H9 (cell line): ENCODE measurements around the gene NBR1. TPM values are rescaled to one million over a fixed set of nuclear protein-coding genes. Genes with fewer than 3 reads are reported as not detected.
"Not testable (repeated sequence)": the region's sequence is repeated elsewhere in the genome, so short reads cannot be mapped to it uniquely, and the experiment has no call there.

ENCODE experiments used
- DNase-seq: peaks from one replicate; pipeline ENCODE4 v3.0.0-alpha.2; 2017
- H2AFZ ChIP-seq: one replicate; pipeline ENCODE4 v1.6.1; 2013; ENCODE audit warnings: mild to moderate bottlenecking, low read length, control low read depth, moderate library complexity
- H2AK5ac ChIP-seq: 2 replicates; pipeline ENCODE4 v1.6.1; 2013; ENCODE audit warnings: low read length, control low read depth, mixed read lengths; ENCODE audit not compliant: insufficient read length
- H2BK120ac ChIP-seq: one replicate; pipeline ENCODE4 v1.6.1; 2013; ENCODE audit warnings: low read depth, mild to moderate bottlenecking, low read length, control low read depth, inconsistent platforms; ENCODE audit not compliant: poor library complexity, severe bottlenecking
- H2BK12ac ChIP-seq: 2 replicates; pipeline ENCODE4 v1.6.1; 2013; ENCODE audit warnings: low read length, control low read depth, mixed read lengths, low read depth; ENCODE audit not compliant: insufficient read length
- H2BK15ac ChIP-seq: 2 replicates; pipeline ENCODE4 v1.6.1; 2013; ENCODE audit warnings: low read depth, low read length, control low read depth
- H2BK20ac ChIP-seq: one replicate; pipeline ENCODE4 v1.6.1; 2013; ENCODE audit warnings: low read depth, mild to moderate bottlenecking, low read length, control low read depth, inconsistent platforms; ENCODE audit not compliant: poor library complexity, severe bottlenecking
- H2BK5ac ChIP-seq: 2 replicates; pipeline ENCODE4 v1.6.1; 2013; ENCODE audit warnings: low read length, control low read depth, mixed read lengths; ENCODE audit not compliant: insufficient read length
- H3K14ac ChIP-seq: 2 replicates; pipeline ENCODE4 v1.6.1; 2013; ENCODE audit warnings: low read length, control low read depth; ENCODE audit not compliant: insufficient read depth
- H3K18ac ChIP-seq: 2 replicates; pipeline ENCODE4 v1.6.1; 2013; ENCODE audit warnings: low read depth, mild to moderate bottlenecking, mixed read lengths, low read length, control low read depth; ENCODE audit not compliant: insufficient read length
- H3K23ac ChIP-seq: 2 replicates; pipeline ENCODE4 v1.6.1; 2013; ENCODE audit warnings: low read length, control low read depth, mixed read lengths, low read depth; ENCODE audit not compliant: insufficient read length
- H3K23me2 ChIP-seq: 2 replicates; pipeline ENCODE4 v1.6.1; 2013; ENCODE audit warnings: low read depth, mild to moderate bottlenecking, mixed read lengths, low read length, control low read depth; ENCODE audit not compliant: insufficient read length, poor library complexity, severe bottlenecking
- H3K27ac ChIP-seq: 2 replicates; pipeline ENCODE4 v1.5.1; 2013; ENCODE audit warnings: low read length, control low read depth, mixed read lengths, low read depth; ENCODE audit not compliant: insufficient read length
- H3K27me3 ChIP-seq: 2 replicates; pipeline ENCODE4 v1.6.1; 2013; ENCODE audit warnings: low read length, control low read depth, inconsistent platforms; ENCODE audit not compliant: insufficient read depth
- H3K4ac ChIP-seq: 2 replicates; pipeline ENCODE4 v1.6.1; 2013; ENCODE audit warnings: low read depth, mild to moderate bottlenecking, control low read depth, inconsistent platforms, low read length, moderate library complexity
- H3K4me1 ChIP-seq: 2 replicates; pipeline ENCODE4 v1.6.1; 2013; ENCODE audit warnings: low read length, control low read depth, inconsistent platforms; ENCODE audit not compliant: insufficient read depth
- H3K4me2 ChIP-seq: 2 replicates; pipeline ENCODE4 v1.6.1; 2013; ENCODE audit warnings: low read length, control low read depth, mixed read lengths; ENCODE audit not compliant: insufficient read length, insufficient read depth
- H3K56ac ChIP-seq: 2 replicates; pipeline ENCODE4 v1.6.1; 2013; ENCODE audit warnings: low read depth, mild to moderate bottlenecking, mixed read lengths, low read length, control low read depth; ENCODE audit not compliant: insufficient read length
- H3K79me1 ChIP-seq: 2 replicates; pipeline ENCODE4 v1.6.1; 2013; ENCODE audit warnings: low read depth, mild to moderate bottlenecking, moderate library complexity, low read length, control low read depth, inconsistent platforms; ENCODE audit not compliant: insufficient read depth, poor library complexity, severe bottlenecking
- H3K79me2 ChIP-seq: 2 replicates; pipeline ENCODE4 v1.6.1; 2013; ENCODE audit warnings: low read length, control low read depth, inconsistent platforms; ENCODE audit not compliant: insufficient read depth
- H3K9ac ChIP-seq: 2 replicates; pipeline ENCODE4 v1.6.1; 2013; ENCODE audit warnings: low read length, control low read depth, mixed read lengths; ENCODE audit not compliant: insufficient read length; ENCODE audit errors: extremely low read depth
- H3K9me3 ChIP-seq: one replicate; pipeline ENCODE4 v1.6.1; 2013; ENCODE audit warnings: low read depth, low read length, inconsistent platforms; ENCODE audit not compliant: control insufficient read depth
- H3T11ph ChIP-seq: one replicate; pipeline ENCODE4 v1.6.1; 2013; ENCODE audit warnings: mild to moderate bottlenecking, low read length, control low read depth, inconsistent platforms
- H4K20me1 ChIP-seq: one replicate; pipeline ENCODE4 v1.6.1; 2013; ENCODE audit not compliant: control insufficient read depth, insufficient read length, insufficient read depth
- H4K5ac ChIP-seq: 2 replicates; pipeline ENCODE4 v1.6.1; 2013; ENCODE audit warnings: low read depth, mild to moderate bottlenecking, mixed read lengths, low read length, control low read depth; ENCODE audit not compliant: insufficient read length
- H4K8ac ChIP-seq: replicated peaks from 2 replicates; pipeline ENCODE4 v1.6.1; 2013; ENCODE audit warnings: low read length, control low read depth, mixed read lengths, low read depth; ENCODE audit not compliant: insufficient read length
- H4K91ac ChIP-seq: 2 replicates; pipeline ENCODE4 v1.6.1; 2013; ENCODE audit warnings: low read depth, mild to moderate bottlenecking, moderate library complexity, mixed read lengths, low read length, control low read depth; ENCODE audit not compliant: insufficient read length
- H3K27ac Mint-ChIP-seq, 3 experiments: 2 replicates in 2 of 3; 3 replicates in 1 of 3; pipeline ENCODE4 v1.8.0; 2020 to 2021; ENCODE audit warnings: mixed read lengths in 3 of 3, mild to moderate bottlenecking in 1 of 3, moderate library complexity in 1 of 3
- H3K27me3 Mint-ChIP-seq: 2 replicates; pipeline ENCODE4 v1.8.0; 2021; ENCODE audit warnings: low read depth, mild to moderate bottlenecking, moderate library complexity, mixed read lengths
- H3K36me3 Mint-ChIP-seq, 3 experiments: 2 replicates in 2 of 3; 3 replicates in 1 of 3; pipeline ENCODE4 v1.8.0; 2020 to 2021; ENCODE audit warnings: low read depth in 3 of 3, mixed read lengths in 3 of 3; ENCODE audit not compliant: insufficient read depth in 1 of 3
- H3K4me1 Mint-ChIP-seq, 2 experiments: 2 replicates each; pipeline ENCODE4 v1.8.0; 2020; ENCODE audit warnings: mixed read lengths in 2 of 2
- H3K4me3 Mint-ChIP-seq, 2 experiments: 2 replicates in 1 of 2; 3 replicates in 1 of 2; pipeline ENCODE4 v1.8.0; 2020 to 2021; ENCODE audit warnings: mild to moderate bottlenecking in 2 of 2, mixed read lengths in 2 of 2, moderate library complexity in 1 of 2
- H3K9me3 Mint-ChIP-seq, 2 experiments: 2 replicates in 1 of 2; 3 replicates in 1 of 2; pipeline ENCODE4 v1.8.0; 2020; ENCODE audit warnings: mild to moderate bottlenecking in 2 of 2, mixed read lengths in 2 of 2, moderate library complexity in 1 of 2
- WGBS: extraction: QIAGEN DNeasy Blood & Tissue Kit; methylation state at CpG from one replicate; pipeline ENCODE4 v1.1.7; 2013; ENCODE audit warnings: missing lambda C conversion rate, low lambda C conversion rate, mixed read lengths; ENCODE audit not compliant: insufficient read length; ENCODE audit errors: extremely low coverage; 5-methylcytosine and 5-hydroxymethylcytosine counted together
- total RNA-seq: library from RNA; stranded (reverse); gene quantifications from 2 replicates; pipeline ENCODE4 v1.2.1, GENCODE V29; 2021

NBR1 gene
- total RNA-seq, 1 experiment from 2014 or later = 34.2 TPM

DNA sequence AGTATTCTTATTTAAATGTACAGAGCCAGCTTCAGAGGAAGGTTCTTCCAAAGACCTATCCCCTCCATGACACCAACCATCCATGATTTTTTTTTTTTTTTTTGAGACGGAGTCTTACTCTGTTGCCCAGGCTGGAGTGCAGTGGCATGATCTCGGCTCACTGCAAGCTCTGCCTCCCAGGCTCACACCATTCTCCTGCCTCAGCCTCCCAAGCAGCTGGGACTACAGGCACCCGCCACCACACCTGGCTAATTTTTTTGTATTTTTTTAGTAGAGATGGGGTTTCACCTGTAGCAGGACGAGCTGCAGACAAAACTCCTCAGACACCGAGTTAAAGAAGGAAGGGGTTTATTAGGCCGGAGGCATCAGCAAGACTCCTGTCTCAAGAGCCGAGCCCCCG is 11.1 kb upstream of the NBR1 start:
- not testable (repeated sequence) for H3K4me1 ChIP-seq, H3K23ac ChIP-seq, H4K20me1 ChIP-seq, H2BK120ac ChIP-seq, H2AFZ ChIP-seq, H3K9me3 Mint-ChIP-seq, H3K56ac ChIP-seq, H3K79me1 ChIP-seq, H3K14ac ChIP-seq, H3K4ac ChIP-seq, H4K5ac ChIP-seq, H2BK20ac ChIP-seq, H2BK5ac ChIP-seq, H3K4me3 Mint-ChIP-seq, H4K91ac ChIP-seq, H3K9ac ChIP-seq, DNase-seq, H2BK12ac ChIP-seq, H3T11ph ChIP-seq, H3K27me3 Mint-ChIP-seq, H3K9me3 ChIP-seq, H3K27me3 ChIP-seq, H3K27ac ChIP-seq, H3K4me2 ChIP-seq, H2AK5ac ChIP-seq, H3K4me1 Mint-ChIP-seq, H3K79me2 ChIP-seq, H4K8ac ChIP-seq, H2BK15ac ChIP-seq, H3K23me2 ChIP-seq, H3K18ac ChIP-seq
- Mint-ChIP-seq H3K36me3 (peaks cover 2 to 28% (median 15%) of the 10 kb centered on the region in 3 experiments; a peak in 6 of 7 replicates), H3K27ac (peak overlapping the region in 1 of 3 experiments; percentile 57; a peak in 2 of 7 replicates)
- no CpG with 5 or more reads among the region's 8 CpGs for WGBS

DNA sequence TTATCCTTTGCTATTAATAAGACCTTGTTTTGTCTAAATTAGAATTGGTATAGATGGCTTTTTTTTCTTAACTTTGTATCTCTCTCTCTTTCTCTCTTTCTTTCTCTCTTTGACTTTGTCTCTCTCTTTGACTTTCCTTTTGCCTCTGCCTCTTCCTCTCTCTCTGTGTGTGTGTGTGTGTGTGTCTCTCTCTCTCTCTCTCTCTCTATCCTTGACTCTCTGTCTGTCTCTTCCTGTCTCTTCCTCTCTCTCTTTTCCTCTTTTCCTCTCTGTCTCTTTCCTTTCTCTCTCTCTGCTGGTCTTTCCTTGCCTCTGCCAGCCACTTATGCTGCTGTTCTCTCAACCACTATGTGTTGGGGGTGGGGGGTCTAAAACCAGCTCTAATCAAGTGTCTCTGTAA is 5.0 kb upstream of the NBR1 start:
- not testable (repeated sequence) for H3K14ac ChIP-seq, DNase-seq, H2BK5ac ChIP-seq, H4K91ac ChIP-seq, H2BK12ac ChIP-seq, H3K27ac ChIP-seq, H3K4ac ChIP-seq, H3K18ac ChIP-seq, H4K20me1 ChIP-seq, H3K4me1 ChIP-seq, H3K9me3 ChIP-seq, H3K27me3 ChIP-seq, H4K5ac ChIP-seq, H3K4me2 ChIP-seq, H3K79me2 ChIP-seq, H3T11ph ChIP-seq, H3K9ac ChIP-seq, H3K4me1 Mint-ChIP-seq, H2BK120ac ChIP-seq, H3K4me3 Mint-ChIP-seq, H3K56ac ChIP-seq, H2AK5ac ChIP-seq, H3K23ac ChIP-seq, H4K8ac ChIP-seq, H2AFZ ChIP-seq, H2BK20ac ChIP-seq, H3K79me1 ChIP-seq, H3K27me3 Mint-ChIP-seq, H3K9me3 Mint-ChIP-seq, H2BK15ac ChIP-seq
- H3K27ac Mint-ChIP-seq = peak overlapping the region in 2 of 3 experiments; percentile 1 to 11; a peak in 2 of 7 replicates
- peaks cover 3 to 18% (median 15%) of the 10 kb centered on the region in 3 experiments; a peak in 5 of 7 replicates for H3K36me3 Mint-ChIP-seq
- peaks cover 15% of the 10 kb centered on the region for H3K23me2 ChIP-seq
